ENCODE measurements around the gene IPO7. TPM values are rescaled to one million over a fixed set of nuclear protein-coding genes. Genes with fewer than 3 reads are reported as not detected.

The IPO7 gene
- total and polyA plus RNA-seq, 4 donors = 6.4 to 47.1 (median 32.2) TPM

DNA sequence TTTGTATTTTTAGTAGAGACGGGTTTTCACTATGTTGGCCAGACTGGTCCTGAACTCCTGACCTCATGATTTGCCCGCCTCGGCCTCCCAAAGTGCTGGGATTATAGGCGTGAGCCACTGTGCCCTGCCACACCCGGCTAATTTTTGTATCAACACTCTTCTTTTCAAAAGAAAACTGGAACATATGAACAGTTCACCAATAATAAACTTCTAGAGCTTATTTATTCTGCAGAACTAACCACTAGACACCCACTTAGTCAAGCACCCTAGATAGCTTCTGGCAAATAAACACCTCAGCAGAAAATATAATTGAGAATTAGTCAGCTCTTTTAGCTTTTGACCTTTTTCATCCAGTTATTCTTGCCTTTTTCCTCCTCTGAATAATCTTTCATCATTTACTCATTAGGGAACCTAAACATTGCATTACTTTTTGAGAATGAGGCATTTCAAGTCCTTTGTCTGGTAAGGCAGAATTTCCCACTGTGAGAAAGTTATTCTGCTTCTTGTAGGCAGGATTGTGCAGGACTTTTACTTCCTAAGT, 42.7 kb upstream of the IPO7 start:
- Histone ChIP-seq H3K27ac (ENCODE audit: low read depth in 1 of 2, low read length in 2 of 2) (no peak overlapping the region), H3K4me1 (ENCODE audit: control insufficient read depth in 4 of 4, insufficient read depth in 4 of 4, low read length in 3 of 4) (no peaks in the 10 kb centered on the region), H3K27me3 (ENCODE audit: control insufficient read depth in 4 of 4, insufficient read depth in 4 of 4, low read length in 3 of 4) (no peaks in the 10 kb centered on the region), H3K9ac (ENCODE audit: low read depth in 1 of 2, low read length in 2 of 2) (no peak overlapping the region), H3K9me3 (ENCODE audit: control insufficient read depth in 4 of 4, low read length in 3 of 4) (no peaks in the 10 kb centered on the region), H3K36me3 (ENCODE audit: control insufficient read depth in 4 of 4, insufficient read depth in 3 of 4, low read depth in 1 of 4, low read length in 3 of 4) (no peaks in the 10 kb centered on the region), H3K4me3 (ENCODE audit: low read depth in 1 of 3, low read length in 3 of 3) (no peak overlapping the region)
- no peak for TF ChIP-seq FOXA2 (IDR thresholded peaks at IDR 0.05)
- TF ChIP-seq EGR1 (IDR thresholded peaks at IDR 0.05; ENCODE audit: low read depth in 2 of 2) = no peak
- TF ChIP-seq CTCF (IDR thresholded peaks at IDR 0.05; ENCODE audit: low read depth, low read length, missing input control) = no peak
- TF ChIP-seq, protein P1, sequence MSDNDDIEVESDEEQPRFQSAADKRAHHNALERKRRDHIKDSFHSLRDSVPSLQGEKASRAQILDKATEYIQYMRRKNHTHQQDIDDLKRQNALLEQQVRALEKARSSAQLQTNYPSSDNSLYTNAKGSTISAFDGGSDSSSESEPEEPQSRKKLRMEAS (IDR thresholded peaks at IDR 0.05) = no peak
- TF ChIP-seq, protein P2, sequence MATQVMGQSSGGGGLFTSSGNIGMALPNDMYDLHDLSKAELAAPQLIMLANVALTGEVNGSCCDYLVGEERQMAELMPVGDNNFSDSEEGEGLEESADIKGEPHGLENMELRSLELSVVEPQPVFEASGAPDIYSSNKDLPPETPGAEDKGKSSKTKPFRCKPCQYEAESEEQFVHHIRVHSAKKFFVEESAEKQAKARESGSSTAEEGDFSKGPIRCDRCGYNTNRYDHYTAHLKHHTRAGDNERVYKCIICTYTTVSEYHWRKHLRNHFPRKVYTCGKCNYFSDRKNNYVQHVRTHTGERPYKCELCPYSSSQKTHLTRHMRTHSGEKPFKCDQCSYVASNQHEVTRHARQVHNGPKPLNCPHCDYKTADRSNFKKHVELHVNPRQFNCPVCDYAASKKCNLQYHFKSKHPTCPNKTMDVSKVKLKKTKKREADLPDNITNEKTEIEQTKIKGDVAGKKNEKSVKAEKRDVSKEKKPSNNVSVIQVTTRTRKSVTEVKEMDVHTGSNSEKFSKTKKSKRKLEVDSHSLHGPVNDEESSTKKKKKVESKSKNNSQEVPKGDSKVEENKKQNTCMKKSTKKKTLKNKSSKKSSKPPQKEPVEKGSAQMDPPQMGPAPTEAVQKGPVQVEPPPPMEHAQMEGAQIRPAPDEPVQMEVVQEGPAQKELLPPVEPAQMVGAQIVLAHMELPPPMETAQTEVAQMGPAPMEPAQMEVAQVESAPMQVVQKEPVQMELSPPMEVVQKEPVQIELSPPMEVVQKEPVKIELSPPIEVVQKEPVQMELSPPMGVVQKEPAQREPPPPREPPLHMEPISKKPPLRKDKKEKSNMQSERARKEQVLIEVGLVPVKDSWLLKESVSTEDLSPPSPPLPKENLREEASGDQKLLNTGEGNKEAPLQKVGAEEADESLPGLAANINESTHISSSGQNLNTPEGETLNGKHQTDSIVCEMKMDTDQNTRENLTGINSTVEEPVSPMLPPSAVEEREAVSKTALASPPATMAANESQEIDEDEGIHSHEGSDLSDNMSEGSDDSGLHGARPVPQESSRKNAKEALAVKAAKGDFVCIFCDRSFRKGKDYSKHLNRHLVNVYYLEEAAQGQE (IDR thresholded peaks at IDR 0.05) = no peak
- TF ChIP-seq GABPA (IDR thresholded peaks at IDR 0.05 in 1 of 2, conservative IDR thresholded peaks at IDR 0.05 in 1 of 2) = no peak
- no peak for TF ChIP-seq RXRA (IDR thresholded peaks at IDR 0.05)
- no peak for TF ChIP-seq NR2F2 (IDR thresholded peaks at IDR 0.05)
- TF ChIP-seq, protein P3, sequence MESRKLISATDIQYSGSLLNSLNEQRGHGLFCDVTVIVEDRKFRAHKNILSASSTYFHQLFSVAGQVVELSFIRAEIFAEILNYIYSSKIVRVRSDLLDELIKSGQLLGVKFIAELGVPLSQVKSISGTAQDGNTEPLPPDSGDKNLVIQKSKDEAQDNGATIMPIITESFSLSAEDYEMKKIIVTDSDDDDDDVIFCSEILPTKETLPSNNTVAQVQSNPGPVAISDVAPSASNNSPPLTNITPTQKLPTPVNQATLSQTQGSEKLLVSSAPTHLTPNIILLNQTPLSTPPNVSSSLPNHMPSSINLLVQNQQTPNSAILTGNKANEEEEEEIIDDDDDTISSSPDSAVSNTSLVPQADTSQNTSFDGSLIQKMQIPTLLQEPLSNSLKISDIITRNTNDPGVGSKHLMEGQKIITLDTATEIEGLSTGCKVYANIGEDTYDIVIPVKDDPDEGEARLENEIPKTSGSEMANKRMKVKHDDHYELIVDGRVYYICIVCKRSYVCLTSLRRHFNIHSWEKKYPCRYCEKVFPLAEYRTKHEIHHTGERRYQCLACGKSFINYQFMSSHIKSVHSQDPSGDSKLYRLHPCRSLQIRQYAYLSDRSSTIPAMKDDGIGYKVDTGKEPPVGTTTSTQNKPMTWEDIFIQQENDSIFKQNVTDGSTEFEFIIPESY (IDR thresholded peaks at IDR 0.05) = no peak
- no peak for TF ChIP-seq RAD21 (IDR thresholded peaks at IDR 0.05)
- no peak for TF ChIP-seq HNF4G (IDR thresholded peaks at IDR 0.05)
- no peak for TF ChIP-seq YY1 (IDR thresholded peaks at IDR 0.05)
- no peak for TF ChIP-seq TAF1 (conservative IDR thresholded peaks at IDR 0.05)
- no peak for TF ChIP-seq FOXA1 (IDR thresholded peaks at IDR 0.05)
- TF ChIP-seq HNF4A (conservative IDR thresholded peaks at IDR 0.05) = no peak
- TF ChIP-seq ATF3 (IDR thresholded peaks at IDR 0.05) = no peak
- TF ChIP-seq JUND (IDR thresholded peaks at IDR 0.05) = no peak
- WGBS = 66% methylated on average over 5 of the region's 5 CpGs
- DNase-seq (ENCODE audit: low spot score) = no peak
